ENCODE measurements around the gene KLK7. TPM values are rescaled to one million over a fixed set of nuclear protein-coding genes. Genes with fewer than 3 reads are reported as not detected.

Gene KLK7
- total RNA-seq, 2 experiments from 2014 or later, result not detected

DNA sequence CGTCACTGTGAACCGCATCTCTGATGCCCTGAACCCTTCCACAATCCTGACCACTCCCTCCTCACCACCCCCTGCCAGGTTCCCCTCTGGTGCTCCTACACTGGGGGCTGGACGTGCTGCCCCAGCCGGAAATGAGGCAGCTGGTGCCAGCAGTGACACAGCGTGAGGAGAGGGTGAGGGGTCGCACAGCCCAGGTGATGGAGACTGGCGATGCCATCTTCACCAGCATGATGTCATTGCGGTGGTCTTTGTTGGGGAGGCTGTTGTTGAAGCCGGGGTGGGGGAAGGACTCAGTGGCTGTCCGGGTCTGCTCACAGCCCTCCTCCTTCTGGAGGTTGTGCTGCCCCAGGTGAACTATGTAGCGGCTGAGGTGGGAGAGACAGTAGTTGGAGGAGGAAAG, 40.2 kb upstream of the KLK7 start:
- ATAC-seq (no peak), DNase-seq (no peak)
- CTCF ChIA-PET, result interaction anchor here (0.6 kb wide), 1 partner anchor 101 kb away, joined by 3 read pairs; no protein-coding TSS in a partner anchor
- Mint-ChIP-seq H3K4me3 (no peak overlapping the region), H3K9me3 (ENCODE audit: low read depth) (no peaks in the 10 kb centered on the region), H3K36me3 (ENCODE audit: low read depth) (no peaks in the 10 kb centered on the region), H3K27ac (no peak overlapping the region), H3K27me3 (peaks cover 29% of the 10 kb centered on the region), H3K4me1 (peaks cover 3% of the 10 kb centered on the region)
- POLR2A ChIA-PET, result no interaction called here
- intact Hi-C loops (cut with DNase I, micrococcal nuclease), result no loop called here

DNA sequence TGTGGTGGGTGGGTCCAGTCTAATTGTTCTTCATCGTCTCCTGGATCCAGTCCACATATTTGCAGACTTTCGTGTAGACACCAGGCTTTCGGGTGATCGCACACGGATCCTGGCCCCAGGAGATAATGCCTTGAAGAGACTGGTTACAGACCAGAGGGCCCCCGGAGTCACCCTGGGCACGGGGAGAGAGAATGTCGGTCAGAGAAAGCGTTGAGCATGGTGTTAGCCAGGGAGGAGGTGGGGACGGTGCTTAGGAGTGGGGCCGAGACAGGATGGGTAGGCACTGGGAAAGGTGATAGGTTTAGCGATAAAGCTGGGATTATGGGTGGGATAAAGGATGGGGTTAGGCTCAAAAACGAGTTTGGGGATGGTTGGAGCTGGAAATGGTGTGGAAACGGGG, 38.8 kb upstream of the KLK7 start:
- Mint-ChIP-seq H3K27me3 (peaks cover 39% of the 10 kb centered on the region), H3K4me3 (no peak overlapping the region), H3K27ac (no peak overlapping the region), H3K9me3 (ENCODE audit: low read depth) (no peaks in the 10 kb centered on the region), H3K4me1 (peaks cover 10% of the 10 kb centered on the region), H3K36me3 (ENCODE audit: low read depth) (no peaks in the 10 kb centered on the region)
- intact Hi-C loops (cut with DNase I, micrococcal nuclease), result no loop called here
- ATAC-seq (no peak), DNase-seq (no peak)
- CTCF ChIA-PET, result interaction anchor here (0.6 to 1.5 kb wide), 2 partner anchors 100 to 520 kb away, joined by 3 to 5 read pairs; no protein-coding TSS in a partner anchor
- POLR2A ChIA-PET, result no interaction called here

DNA sequence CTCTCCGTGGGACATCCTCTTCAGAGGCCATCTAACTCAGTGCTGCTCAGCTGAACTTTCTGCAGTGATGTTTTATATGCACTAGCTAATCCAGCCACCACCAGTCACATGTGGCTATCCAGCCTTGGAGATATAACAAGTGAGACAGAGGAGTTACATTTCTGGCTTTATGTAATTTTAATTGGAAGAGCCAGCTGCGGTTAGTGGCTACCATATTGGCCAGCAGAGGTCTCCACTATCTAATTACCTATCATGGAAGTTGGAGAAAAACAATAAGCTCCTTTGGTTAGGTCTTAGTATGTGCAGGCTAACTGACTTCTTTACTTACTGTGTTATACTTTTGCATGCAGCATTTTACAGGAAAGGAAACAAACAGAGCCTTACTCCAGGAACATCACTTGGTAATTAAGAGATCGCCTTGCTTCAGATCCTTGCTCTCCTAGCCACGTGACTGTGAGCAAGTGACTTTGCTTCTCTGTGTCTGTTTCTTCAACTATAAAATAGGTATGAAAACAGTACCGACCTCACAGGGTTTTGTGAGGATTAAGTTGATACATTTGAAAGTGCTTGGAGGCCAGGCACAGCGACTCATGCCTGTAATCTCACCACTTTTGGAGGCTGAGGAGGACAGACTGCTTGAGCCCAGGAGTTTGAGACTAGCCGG, 37.4 kb upstream of the KLK7 start:
- CTCF ChIA-PET, result interaction anchor here (0.6 to 1.9 kb wide), 7 partner anchors 29 to 310 kb away, joined by 3 to 10 read pairs (median 3); no protein-coding TSS in a partner anchor
- H3K9me3 Mint-ChIP-seq (ENCODE audit: low read depth), result no peaks in the 10 kb centered on the region
- no peaks in the 10 kb centered on the region for H3K36me3 Mint-ChIP-seq (ENCODE audit: low read depth)
- ATAC-seq (peak; percentile 43), DNase-seq (peak; percentile 41)
- H3K27ac Mint-ChIP-seq, result no peak overlapping the region
- intact Hi-C loops (cut with DNase I, micrococcal nuclease), result loop anchor here in 1 of 2 experiments (1.0 kb wide), 2 partner anchors 73 to 148 kb away; no protein-coding TSS in a partner anchor
- peaks cover 18% of the 10 kb centered on the region for H3K4me1 Mint-ChIP-seq
- peaks cover 43% of the 10 kb centered on the region for H3K27me3 Mint-ChIP-seq
- POLR2A ChIA-PET, result no interaction called here
- H3K4me3 Mint-ChIP-seq, result no peak overlapping the region

DNA sequence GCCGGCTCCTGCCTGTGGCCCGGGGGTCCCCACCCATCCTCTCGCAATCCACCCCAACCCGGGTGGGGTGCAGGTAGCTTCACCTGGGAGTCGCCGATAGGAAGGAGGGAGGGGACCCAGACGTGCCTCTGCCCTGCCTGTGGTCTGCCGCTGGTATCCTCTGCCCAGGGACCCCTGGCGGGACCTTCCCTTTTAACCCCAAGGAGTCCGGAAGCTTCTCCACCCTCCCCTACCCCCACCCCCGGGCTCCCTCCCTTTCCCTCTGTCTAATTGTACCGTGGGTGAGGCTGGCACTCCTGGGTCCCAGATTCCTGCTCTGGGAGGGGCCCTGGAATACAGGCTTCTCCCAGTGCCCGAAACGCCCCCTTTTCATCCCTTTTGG, 35.8 kb upstream of the KLK7 start, which contains the start of gene KLK10:
KLK10 (minus strand) TSS at position 166 of the 382 bp plus-strand sequence. CDS start 579 bp downstream, outside the sequence.
- no peaks in the 10 kb centered on the region for H3K9me3 Mint-ChIP-seq (ENCODE audit: low read depth)
- ChIA-PET POLR2A (no interaction called here), CTCF (interaction anchor here (1.9 kb wide), 1 partner anchor 74 kb away, joined by 10 read pairs; no protein-coding TSS in a partner anchor)
- H3K4me3 Mint-ChIP-seq, result peak within 1 kb of the TSS; percentile 12
- H3K36me3 Mint-ChIP-seq (ENCODE audit: low read depth), result no peaks in the 10 kb centered on the region
- no peak within 1 kb of the TSS for H3K27ac Mint-ChIP-seq
- H3K4me1 Mint-ChIP-seq, result peaks cover 18% of the 10 kb centered on the region
- DNase-seq, result no peak
- H3K27me3 Mint-ChIP-seq, result peaks cover 52% of the 10 kb centered on the region
- ATAC-seq, result no peak
- intact Hi-C loops (cut with DNase I, micrococcal nuclease), result loop anchor here in 1 of 2 experiments (5.0 kb wide), 1 partner anchor 87 kb away; no protein-coding TSS in a partner anchor

- H3K4me1 Mint-ChIP-seq, result peaks cover 18% of the 10 kb centered on the region
- no peak overlapping the region for H3K27ac Mint-ChIP-seq
- DNase-seq, result no peak
- ChIA-PET POLR2A (interaction anchor here (0.5 kb wide), 1 partner anchor 215 kb away, joined by 4 read pairs; no protein-coding TSS in a partner anchor), CTCF (interaction anchor here (0.7 kb wide), 1 partner anchor 98 kb away, joined by 3 read pairs; no protein-coding TSS in a partner anchor)
- H3K27me3 Mint-ChIP-seq, result peaks cover 55% of the 10 kb centered on the region
- H3K36me3 Mint-ChIP-seq (ENCODE audit: low read depth), result no peaks in the 10 kb centered on the region
- H3K4me3 Mint-ChIP-seq, result peak overlapping the region; percentile 12
- ATAC-seq, result peak; percentile 14
- H3K9me3 Mint-ChIP-seq (ENCODE audit: low read depth), result no peaks in the 10 kb centered on the region
- intact Hi-C loops (cut with DNase I, micrococcal nuclease), result loop anchor here in 1 of 2 experiments (5.0 kb wide), 1 partner anchor 87 kb away; no protein-coding TSS in a partner anchor
These were observed 35.2 kb upstream of the KLK7 start for GRCh38 chr19:51018745-51019543.

GRCh38 chr19:51016798-51017683, 33.3 kb upstream of the KLK7 start:
- no peaks in the 10 kb centered on the region for H3K9me3 Mint-ChIP-seq (ENCODE audit: low read depth)
- peaks cover 55% of the 10 kb centered on the region for H3K27me3 Mint-ChIP-seq
- intact Hi-C loops (cut with DNase I, micrococcal nuclease), result loop anchor here in 1 of 2 experiments (5.0 kb wide), 1 partner anchor 85 kb away; no protein-coding TSS in a partner anchor
- peak; percentile 51 for DNase-seq
- no peak overlapping the region for H3K27ac Mint-ChIP-seq
- H3K4me3 Mint-ChIP-seq, result no peak overlapping the region
- H3K4me1 Mint-ChIP-seq, result peaks cover 18% of the 10 kb centered on the region
- ChIA-PET CTCF (interaction anchor here (0.6 to 1.2 kb wide), 5 partner anchors 11 to 515 kb away, joined by 3 to 4 read pairs (median 3); no protein-coding TSS in a partner anchor), POLR2A (interaction anchor here (0.6 kb wide), 1 partner anchor 137 kb away, joined by 4 read pairs; no protein-coding TSS in a partner anchor)
- no peak for ATAC-seq
- H3K36me3 Mint-ChIP-seq (ENCODE audit: low read depth), result no peaks in the 10 kb centered on the region

DNA sequence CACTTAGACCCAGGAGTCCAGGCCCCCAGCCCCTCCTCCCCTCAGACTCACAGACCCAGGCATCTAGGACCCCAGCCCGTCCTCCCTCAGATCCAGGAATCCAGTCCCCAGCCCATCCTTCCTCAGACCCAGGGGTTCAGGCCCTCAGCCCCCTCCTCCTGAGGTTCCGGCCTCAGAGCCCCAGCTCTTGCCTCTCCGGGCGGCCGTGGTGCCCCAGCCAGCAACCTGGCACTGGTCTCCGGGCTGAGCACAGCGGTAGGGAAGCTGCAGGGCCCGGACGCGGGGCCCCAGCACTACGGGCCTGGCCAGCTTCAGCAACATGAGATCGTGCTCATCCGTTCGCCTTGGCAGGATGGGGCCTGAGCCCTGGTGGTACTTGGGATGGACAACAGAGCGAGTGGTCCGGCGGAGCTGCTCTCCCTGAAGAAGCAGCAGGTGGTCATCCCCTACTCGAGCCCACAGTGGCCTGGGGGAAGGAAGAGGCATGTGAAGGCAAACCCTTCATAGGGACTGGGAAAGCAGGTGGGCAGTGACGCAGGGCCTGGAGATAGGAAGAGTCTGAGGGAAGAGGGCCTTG, 32.1 kb upstream of the KLK7 start:
- Mint-ChIP-seq H3K36me3 (ENCODE audit: low read depth) (no peaks in the 10 kb centered on the region), H3K4me3 (no peak overlapping the region), H3K27me3 (peaks cover 56% of the 10 kb centered on the region), H3K4me1 (peaks cover 18% of the 10 kb centered on the region), H3K27ac (no peak overlapping the region), H3K9me3 (ENCODE audit: low read depth) (no peaks in the 10 kb centered on the region)
- no peak for ATAC-seq
- POLR2A ChIA-PET, result interaction anchor here (0.6 kb wide), 1 partner anchor 108 kb away, joined by 4 read pairs; no protein-coding TSS in a partner anchor
- intact Hi-C loops (cut with DNase I, micrococcal nuclease), result loop anchor here in 1 of 2 experiments (5.0 kb wide), 1 partner anchor 83 kb away; no protein-coding TSS in a partner anchor
- DNase-seq, result no peak
- CTCF ChIA-PET, result no interaction called here

DNA sequence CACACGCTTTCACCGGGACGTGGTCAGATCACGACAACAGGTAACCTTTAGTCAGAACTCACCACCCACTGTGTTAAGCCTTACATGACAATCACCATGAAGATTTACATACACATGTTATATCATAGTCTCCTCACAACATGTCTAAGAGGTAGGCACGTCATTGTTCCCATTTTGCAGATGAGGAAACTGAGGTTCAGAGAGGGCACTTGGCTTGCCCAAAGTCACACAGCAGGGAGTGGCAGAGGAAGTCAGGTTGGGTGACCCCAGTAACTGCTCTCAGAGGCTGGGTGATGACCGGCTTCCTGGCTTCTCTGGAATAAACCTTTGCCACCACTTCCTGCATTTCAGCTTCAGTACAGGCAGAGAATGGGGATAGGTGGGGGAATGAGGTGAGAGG, 30.5 kb upstream of the KLK7 start:
- ChIA-PET CTCF (no interaction called here), POLR2A (no interaction called here)
- Mint-ChIP-seq H3K27ac (no peak overlapping the region), H3K27me3 (peaks cover 53% of the 10 kb centered on the region), H3K9me3 (ENCODE audit: low read depth) (no peaks in the 10 kb centered on the region), H3K4me1 (peaks cover 15% of the 10 kb centered on the region), H3K4me3 (no peak overlapping the region), H3K36me3 (ENCODE audit: low read depth) (no peaks in the 10 kb centered on the region)
- intact Hi-C loops (cut with DNase I, micrococcal nuclease), result no loop called here
- no peak for ATAC-seq
- no peak for DNase-seq

DNA sequence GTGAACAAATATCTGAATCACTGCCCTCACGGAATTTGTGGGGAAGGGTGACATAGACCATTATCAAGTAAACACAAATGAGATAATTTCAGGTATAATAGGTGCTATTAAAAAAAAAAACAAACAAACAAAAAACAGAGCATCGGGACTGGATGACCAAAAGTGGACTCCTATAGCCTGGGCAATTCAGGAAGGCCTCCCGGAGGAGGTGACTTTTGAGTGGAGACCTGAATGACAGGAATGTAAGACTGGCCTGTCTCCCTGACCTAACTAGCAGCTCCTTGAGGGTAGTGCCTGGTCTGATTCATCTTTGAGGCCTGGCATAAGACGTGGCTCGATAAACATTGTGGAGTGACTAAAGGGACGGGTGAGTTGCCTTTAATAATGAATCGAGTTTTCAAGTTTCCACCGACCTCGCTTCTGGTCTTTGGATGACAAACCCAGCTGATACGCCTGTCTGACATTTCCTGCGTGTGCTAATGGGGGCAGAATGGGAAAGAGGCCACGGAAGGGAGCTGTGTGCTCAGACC, 29.0 kb upstream of the KLK7 start:
- DNase-seq, result no peak
- no peak for ATAC-seq
- no peaks in the 10 kb centered on the region for H3K9me3 Mint-ChIP-seq (ENCODE audit: low read depth)
- no peaks in the 10 kb centered on the region for H3K36me3 Mint-ChIP-seq (ENCODE audit: low read depth)
- ChIA-PET CTCF (no interaction called here), POLR2A (no interaction called here)
- intact Hi-C loops (cut with DNase I, micrococcal nuclease), result no loop called here
- H3K27me3 Mint-ChIP-seq, result peaks cover 46% of the 10 kb centered on the region
- no peak overlapping the region for H3K27ac Mint-ChIP-seq
- peaks cover 9% of the 10 kb centered on the region for H3K4me1 Mint-ChIP-seq
- H3K4me3 Mint-ChIP-seq, result no peak overlapping the region

DNA sequence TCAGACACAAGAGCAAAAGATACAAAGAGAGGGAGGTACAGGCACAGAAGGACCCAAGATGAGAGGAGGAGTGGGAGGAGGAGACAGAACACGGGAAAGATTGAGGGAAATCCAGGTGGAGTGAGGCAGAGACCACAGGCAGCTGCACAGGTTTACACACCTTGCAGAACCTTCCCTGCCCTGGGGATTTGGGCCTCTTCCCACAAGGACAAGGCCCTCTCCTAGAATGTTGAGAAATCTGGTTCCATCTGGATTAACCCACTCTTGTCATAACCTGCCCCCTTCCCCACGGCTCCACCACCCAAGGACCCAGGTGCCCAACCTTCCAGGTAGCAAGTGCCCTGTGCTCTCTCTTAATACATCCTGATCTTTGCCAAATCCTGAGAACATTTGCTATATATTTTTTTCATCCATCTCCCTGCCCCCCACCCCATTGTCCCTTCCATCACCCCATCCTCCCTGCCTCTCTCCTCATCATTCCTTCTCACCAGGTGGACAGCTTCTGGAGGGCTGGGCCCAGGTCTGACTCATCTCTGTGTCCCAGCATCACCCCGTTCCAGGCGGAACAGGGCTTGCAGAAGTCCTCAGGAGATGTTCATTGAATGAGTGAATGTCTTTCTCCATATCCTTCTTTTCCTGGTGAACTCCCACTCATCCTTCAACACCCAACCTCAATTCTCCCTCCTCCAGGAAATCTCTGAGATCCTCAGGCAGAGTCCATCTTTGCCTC, 26.5 kb upstream of the KLK7 start:
- Mint-ChIP-seq H3K4me1 (no peaks in the 10 kb centered on the region), H3K27me3 (peaks cover 32% of the 10 kb centered on the region), H3K4me3 (no peak overlapping the region), H3K9me3 (ENCODE audit: low read depth) (no peaks in the 10 kb centered on the region), H3K36me3 (ENCODE audit: low read depth) (no peaks in the 10 kb centered on the region), H3K27ac (no peak overlapping the region)
- ChIA-PET POLR2A (no interaction called here), CTCF (no interaction called here)
- DNase-seq (no peak), ATAC-seq (no peak)
- intact Hi-C loops (cut with DNase I, micrococcal nuclease), result no loop called here

All from activated CD4-positive, alpha-beta T cell treated with anti-CD3 and anti-CD28 coated beads for 36 hours (primary cell).